HepG2 (cell line): ENCODE data around the gene IPMK. TPM values are rescaled to one million over a fixed set of nuclear protein-coding genes. Genes with fewer than 3 reads are reported as not detected.

Experiments
- ATAC-seq: fragments of 200-7000 bp; cut with Tn5 transposase; 3 replicates; pipeline ENCODE4 v1.9.1; 2020; ENCODE audit warnings: mild to moderate bottlenecking, moderate library complexity
- BruUV-seq: library from RNA; stranded (reverse); fragments of 400-500 nt; replicated peaks from 2 replicates; lab custom pipeline; 2021; lab: Mats Ljungman, UMichigan
- CTCF ChIA-PET: fragments of 300-600 bp; formaldehyde crosslinking; extraction: SDS; loops from one replicate; lab custom pipeline; 2021; ENCODE audit warnings: low total read pairs, inconsistent platforms, low intra/inter-chr PET ratio; lab: Yijun Ruan, JAX
- POLR2A ChIA-PET: fragments of 350-600 bp; sonication (Branson Sonifier 250); formaldehyde crosslinking; loops from one replicate; lab custom pipeline; 2020; ENCODE audit warnings: antibody characterized with exemption, inconsistent platforms; lab: Yijun Ruan, JAX
- DNase-seq: peaks from one replicate; pipeline ENCODE4 v3.0.0-alpha.2; 2015; ENCODE audit warnings: low spot score
- FAIRE-seq: peaks from 3 replicates; lab custom pipeline; 2011; peaks lifted over from hg19 to GRCh38; lab: Jason Lieb, UNC
- H2AFZ ChIP-seq: one replicate; pipeline ENCODE4 v1.6.1; 2011; ENCODE audit warnings: low read length, inconsistent platforms
- H3K27ac ChIP-seq: fragments of 300-600 bp; 3 replicates; pipeline ENCODE4 v1.8.0; 2011; ENCODE audit warnings: mixed run types, mild to moderate bottlenecking, mixed read lengths, low read length, inconsistent platforms; ENCODE audit not compliant: insufficient read depth; ENCODE audit errors: extremely low read length
- H3K27me3 ChIP-seq, 2 experiments: fragments of 200-600 bp in 1 of 2; 2 replicates in 1 of 2; 3 replicates in 1 of 2; pipeline versions ENCODE4 v1.6.0 to v1.8.0; 2011; ENCODE audit warnings: low read length in 2 of 2, mild to moderate bottlenecking in 2 of 2, moderate library complexity in 2 of 2, inconsistent platforms in 1 of 2; ENCODE audit not compliant: insufficient read depth in 2 of 2, control insufficient read depth in 1 of 2
- H3K36me3 ChIP-seq, 2 experiments: fragments of 200-600 bp in 1 of 2; replicated peaks in 1 of 2; 2 replicates in 1 of 2; 3 replicates in 1 of 2; pipeline versions ENCODE4 v1.5.1 to v1.8.0; 2011; ENCODE audit warnings: low read length in 2 of 2, inconsistent platforms in 1 of 2; ENCODE audit not compliant: insufficient read depth in 2 of 2, control insufficient read depth in 1 of 2
- H3K4me1 ChIP-seq: 2 replicates; pipeline ENCODE4 v1.5.1; 2012; ENCODE audit warnings: low read length, inconsistent platforms; ENCODE audit not compliant: insufficient read depth
- H3K4me2 ChIP-seq: 2 replicates; pipeline ENCODE4 v1.6.0; 2011; ENCODE audit warnings: low read depth, low read length, inconsistent platforms
- H3K4me3 ChIP-seq, 3 experiments: fragments of 200-600 bp in 1 of 3; sonication (generic), shearing (Covaris generic) in 1 of 3; replicated peaks in 1 of 3; 2 replicates each; pipeline ENCODE4 v1.5.1; 2011 to 2016; ENCODE audit warnings: low read length in 3 of 3, inconsistent platforms in 2 of 3, low read depth in 2 of 3, mild to moderate bottlenecking in 2 of 3, control low read depth in 1 of 3, mixed read lengths in 1 of 3; ENCODE audit not compliant: insufficient read depth in 1 of 3
- H3K79me2 ChIP-seq: one replicate; pipeline ENCODE4 v1.6.1; 2011; ENCODE audit warnings: low read length, inconsistent platforms; ENCODE audit not compliant: insufficient read depth
- H3K9ac ChIP-seq: 2 replicates; pipeline ENCODE4 v1.6.0; 2011; ENCODE audit warnings: mild to moderate bottlenecking, low read depth, low read length, inconsistent platforms; ENCODE audit not compliant: insufficient read depth
- H3K9me3 ChIP-seq: 2 replicates; pipeline ENCODE4 v1.5.1; 2012; ENCODE audit warnings: mild to moderate bottlenecking, low read length
- H4K20me1 ChIP-seq: 2 replicates; pipeline ENCODE4 v1.6.0; 2011; ENCODE audit warnings: inconsistent platforms, mild to moderate bottlenecking, low read length, moderate library complexity; ENCODE audit not compliant: insufficient read depth
- GABPA ChIP-seq, 2 experiments: IDR thresholded peaks; 2 replicates each; pipeline ENCODE4 v1.6.1; 2011 to 2016; ENCODE audit warnings: low read depth in 2 of 2, low read length in 1 of 2, missing biosample characterization in 1 of 2, missing genetic modification characterization in 1 of 2
- MED1 ChIP-seq: sonication (generic); formaldehyde crosslinking; IDR thresholded peaks from 2 replicates; pipeline ENCODE4 v1.4.0; 2020; ENCODE audit warnings: missing genetic modification reagents
- NR2F2 ChIP-seq: IDR thresholded peaks from 2 replicates; pipeline ENCODE4 v1.6.1; 2012; ENCODE audit warnings: low read depth, inconsistent platforms, borderline replicate concordance
- SAP130 ChIP-seq: IDR thresholded peaks from 2 replicates; pipeline ENCODE4 v1.6.1; 2016; ENCODE audit warnings: low read depth
- ZMYM2 ChIP-seq: sonication (generic); formaldehyde crosslinking; IDR thresholded peaks from 2 replicates; pipeline ENCODE4 v1.8.0; 2022; ENCODE audit warnings: mild to moderate bottlenecking, missing genetic modification reagents
- WGBS: methylation state at CpG from one replicate; pipeline ENCODE4 v1.1.6; 2017; ENCODE audit warnings: low lambda C conversion rate; 5-methylcytosine and 5-hydroxymethylcytosine counted together
- in situ Hi-C: cut with HindIII; loops from 2 replicates; pipeline ENCODE4 v1.10.0; 2017; ENCODE audit warnings: low pct_unique_long_range_greater_than_20kb; ENCODE audit not compliant: extremely low pct_ligation_motif_present
- intact Hi-C: fragments of 100-400 bp; cut with micrococcal nuclease; formaldehyde crosslinking; loops from one replicate; pipeline ENCODE4 v1.10.0; 2022; ENCODE audit not compliant: unreplicated experiment
- polyA plus RNA-seq, 8 experiments: library from polyadenylated mRNA; depleted of rRNA in 3 of 8; stranded (reverse) in 7 of 8; unstranded in 1 of 8; fragments of >200 nt; fragmentation: Illumina TruSeq in 4 of 8; extraction: Trizol in 4 of 8; gene quantifications; 2 replicates each; pipeline versions ENCODE4 v1.2.1 to v1.2.3, GENCODE V29; 2011 to 2016; ENCODE audit warnings: low read depth in 4 of 8, missing spikeins in 1 of 8, mixed read lengths in 1 of 8; ENCODE audit not compliant: insufficient read depth in 1 of 8
- total RNA-seq, 5 experiments: library from RNA; depleted of rRNA; stranded (reverse); fragments of >200 nt; fragmentation: Illumina TruSeq; extraction: Trizol; gene quantifications; 2 replicates each; pipeline ENCODE4 v1.2.3, GENCODE V29; 2016; ENCODE audit warnings: low read depth in 1 of 5
- TF ChIP-seq, protein P1 (sequence below): sonication (generic); formaldehyde crosslinking; IDR thresholded peaks from 2 replicates; pipeline ENCODE4 v1.4.0; 2020; ENCODE audit warnings: missing genetic modification reagents, borderline replicate concordance

IPMK gene
- total and polyA plus RNA-seq, 2 of the 13 experiments (the other 11 are each of a cell fraction or from before 2014, with no cell fraction given), result 2.7 to 3.9 TPM

- DNase-seq, result no peak
- no peak for TF ChIP-seq NR2F2
- no peak for TF ChIP-seq GABPA (IDR thresholded peaks at IDR 0.05; ENCODE audit: low read depth, low read length)
- peak; percentile 50 for TF ChIP-seq GABPA (CRISPR knock-in tag; IDR thresholded peaks at IDR 0.05; ENCODE audit: low read depth)
- TF ChIP-seq, protein P1, sequence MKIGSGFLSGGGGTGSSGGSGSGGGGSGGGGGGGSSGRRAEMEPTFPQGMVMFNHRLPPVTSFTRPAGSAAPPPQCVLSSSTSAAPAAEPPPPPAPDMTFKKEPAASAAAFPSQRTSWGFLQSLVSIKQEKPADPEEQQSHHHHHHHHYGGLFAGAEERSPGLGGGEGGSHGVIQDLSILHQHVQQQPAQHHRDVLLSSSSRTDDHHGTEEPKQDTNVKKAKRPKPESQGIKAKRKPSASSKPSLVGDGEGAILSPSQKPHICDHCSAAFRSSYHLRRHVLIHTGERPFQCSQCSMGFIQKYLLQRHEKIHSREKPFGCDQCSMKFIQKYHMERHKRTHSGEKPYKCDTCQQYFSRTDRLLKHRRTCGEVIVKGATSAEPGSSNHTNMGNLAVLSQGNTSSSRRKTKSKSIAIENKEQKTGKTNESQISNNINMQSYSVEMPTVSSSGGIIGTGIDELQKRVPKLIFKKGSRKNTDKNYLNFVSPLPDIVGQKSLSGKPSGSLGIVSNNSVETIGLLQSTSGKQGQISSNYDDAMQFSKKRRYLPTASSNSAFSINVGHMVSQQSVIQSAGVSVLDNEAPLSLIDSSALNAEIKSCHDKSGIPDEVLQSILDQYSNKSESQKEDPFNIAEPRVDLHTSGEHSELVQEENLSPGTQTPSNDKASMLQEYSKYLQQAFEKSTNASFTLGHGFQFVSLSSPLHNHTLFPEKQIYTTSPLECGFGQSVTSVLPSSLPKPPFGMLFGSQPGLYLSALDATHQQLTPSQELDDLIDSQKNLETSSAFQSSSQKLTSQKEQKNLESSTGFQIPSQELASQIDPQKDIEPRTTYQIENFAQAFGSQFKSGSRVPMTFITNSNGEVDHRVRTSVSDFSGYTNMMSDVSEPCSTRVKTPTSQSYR (CRISPR knock-in tag), result peak; percentile 54; the same call in 1 of the 2 replicates
- TF ChIP-seq ZMYM2 (CRISPR knock-in tag), result no peak
- TF ChIP-seq SAP130 (CRISPR knock-in tag), result peak; percentile 8
- no peak for TF ChIP-seq MED1 (CRISPR knock-in tag)
- Histone ChIP-seq H3K27me3 (no peaks in the 10 kb centered on the region; a peak in 1 of 5 replicates), H3K9me3 (no peaks in the 10 kb centered on the region), H3K27ac (no peak overlapping the region), H3K36me3 (0 out of 5 replicates have a peak, but pooled peaks cover 0 to 2% of the 10 kb centered on the region in 2 experiments), H3K79me2 (peaks cover 67% of the 10 kb centered on the region), H3K4me3 (peak overlapping the region; percentile 74 to 88 (median 83); a peak in 5 of 6 replicates), H4K20me1 (peaks cover 8% of the 10 kb centered on the region; the same call in 1 of the 2 replicates), H2AFZ (no peak overlapping the region), H3K4me2 (peak overlapping the region; percentile 78), H3K4me1 (peaks cover 25% of the 10 kb centered on the region), H3K9ac (0 out of 2 replicates have a peak overlapping the region, but pooled peaks have one; percentile 35)
- FAIRE-seq, result no peak
- POLR2A ChIA-PET, result no interaction called here
- CTCF ChIA-PET, result no interaction called here
- in situ Hi-C loops (no loop called here), intact Hi-C loops (loop anchor here (5.0 kb wide), 2 partner anchors 37 to 47 kb away; no protein-coding TSS in a partner anchor)
- 58% methylated on average over 5 of the region's 5 CpGs for WGBS
- no TSS peak for BruUV-seq
- no peak for ATAC-seq
These were observed 2.9 kb downstream of the IPMK start for GRCh38 chr10:58264780-58265179.
